Measurements from ENCODE around the gene STARD13. TPM values are rescaled to one million over a fixed set of nuclear protein-coding genes. Genes with fewer than 3 reads are reported as not detected.

The STARD13 gene
- total RNA-seq, 2 donors from 2014 or later: 18.9 to 29.7 TPM

GRCh38 chr13:33224686-33225085 is 60.9 kb downstream of the STARD13 start:
- Histone ChIP-seq H3K27ac (no peak overlapping the region), H3K9me3 (no peaks in the 10 kb centered on the region), H3K36me3 (replicated peaks in 1 of 2; ENCODE audit: insufficient read depth in 1 of 2, low read depth in 2 of 2) (no peaks in the 10 kb centered on the region), H3K4me1 (peaks cover 31% of the 10 kb centered on the region), H3K4me3 (no peak overlapping the region), H3K27me3 (no peaks in the 10 kb centered on the region)
- intact Hi-C loops (cut with DNase I): no loop called here
- 74 to 83% methylated on average over 3 of the region's 3 CpGs for WGBS, 2 donors
- DNase-seq: no peak
- no peak for TF ChIP-seq POLR2A (IDR thresholded peaks at IDR 0.05)
- TF ChIP-seq, protein P1, sequence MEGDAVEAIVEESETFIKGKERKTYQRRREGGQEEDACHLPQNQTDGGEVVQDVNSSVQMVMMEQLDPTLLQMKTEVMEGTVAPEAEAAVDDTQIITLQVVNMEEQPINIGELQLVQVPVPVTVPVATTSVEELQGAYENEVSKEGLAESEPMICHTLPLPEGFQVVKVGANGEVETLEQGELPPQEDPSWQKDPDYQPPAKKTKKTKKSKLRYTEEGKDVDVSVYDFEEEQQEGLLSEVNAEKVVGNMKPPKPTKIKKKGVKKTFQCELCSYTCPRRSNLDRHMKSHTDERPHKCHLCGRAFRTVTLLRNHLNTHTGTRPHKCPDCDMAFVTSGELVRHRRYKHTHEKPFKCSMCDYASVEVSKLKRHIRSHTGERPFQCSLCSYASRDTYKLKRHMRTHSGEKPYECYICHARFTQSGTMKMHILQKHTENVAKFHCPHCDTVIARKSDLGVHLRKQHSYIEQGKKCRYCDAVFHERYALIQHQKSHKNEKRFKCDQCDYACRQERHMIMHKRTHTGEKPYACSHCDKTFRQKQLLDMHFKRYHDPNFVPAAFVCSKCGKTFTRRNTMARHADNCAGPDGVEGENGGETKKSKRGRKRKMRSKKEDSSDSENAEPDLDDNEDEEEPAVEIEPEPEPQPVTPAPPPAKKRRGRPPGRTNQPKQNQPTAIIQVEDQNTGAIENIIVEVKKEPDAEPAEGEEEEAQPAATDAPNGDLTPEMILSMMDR (IDR thresholded peaks at IDR 0.05): no peak
- no peak for ATAC-seq

GRCh38 chr13:33224191-33224590 is 61.4 kb downstream of the STARD13 start:
- no peak for DNase-seq
- intact Hi-C loops (cut with DNase I): no loop called here
- no peak for ATAC-seq
- no peaks in the 10 kb centered on the region for H3K9me3 ChIP-seq
- no peak overlapping the region for H3K27ac ChIP-seq
- H3K4me1 ChIP-seq: peaks cover 26% of the 10 kb centered on the region
- H3K36me3 ChIP-seq (replicated peaks in 1 of 2; ENCODE audit: insufficient read depth in 1 of 2, low read depth in 2 of 2): no peaks in the 10 kb centered on the region
- 95 to 100% methylated on average over 1 of the region's 1 CpG for WGBS, 2 donors
- no peak overlapping the region for H3K4me3 ChIP-seq
- no peak for TF ChIP-seq POLR2A (IDR thresholded peaks at IDR 0.05)
- TF ChIP-seq, protein P1 (IDR thresholded peaks at IDR 0.05): no peak
- no peaks in the 10 kb centered on the region for H3K27me3 ChIP-seq

DNA sequence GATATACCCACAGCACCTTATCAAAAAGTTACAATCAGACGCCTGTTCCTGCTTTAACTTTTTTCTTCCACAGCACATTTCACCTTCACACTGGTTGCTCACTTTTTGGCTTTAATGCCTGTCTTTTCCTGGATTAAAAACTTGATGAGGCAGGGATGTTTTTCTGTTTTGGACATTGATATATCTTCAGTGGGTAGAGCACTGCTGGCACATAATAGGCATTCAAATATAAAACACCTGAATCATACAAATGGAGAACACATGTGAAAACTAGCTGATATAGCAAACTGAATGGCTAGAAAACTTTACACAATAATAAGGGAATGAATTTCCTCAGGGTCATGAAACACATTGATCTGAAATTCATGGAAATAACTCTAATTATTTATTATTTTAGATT is 65.6 kb downstream of the STARD13 start:
- Histone ChIP-seq H3K4me3 (no peak overlapping the region), H3K4me1 (peaks cover 18% of the 10 kb centered on the region), H3K9me3 (no peaks in the 10 kb centered on the region), H3K27ac (no peak overlapping the region), H3K36me3 (replicated peaks in 1 of 2; ENCODE audit: insufficient read depth in 1 of 2, low read depth in 2 of 2) (no peaks in the 10 kb centered on the region), H3K27me3 (no peaks in the 10 kb centered on the region)
- intact Hi-C loops (cut with DNase I): no loop called here
- TF ChIP-seq POLR2A (IDR thresholded peaks at IDR 0.05): no peak
- TF ChIP-seq, protein P1 (IDR thresholded peaks at IDR 0.05): no peak
- ATAC-seq: no peak
- DNase-seq: no peak
- WGBS, 2 donors: 56 to 76% methylated on average over 1 of the region's 1 CpG

DNA sequence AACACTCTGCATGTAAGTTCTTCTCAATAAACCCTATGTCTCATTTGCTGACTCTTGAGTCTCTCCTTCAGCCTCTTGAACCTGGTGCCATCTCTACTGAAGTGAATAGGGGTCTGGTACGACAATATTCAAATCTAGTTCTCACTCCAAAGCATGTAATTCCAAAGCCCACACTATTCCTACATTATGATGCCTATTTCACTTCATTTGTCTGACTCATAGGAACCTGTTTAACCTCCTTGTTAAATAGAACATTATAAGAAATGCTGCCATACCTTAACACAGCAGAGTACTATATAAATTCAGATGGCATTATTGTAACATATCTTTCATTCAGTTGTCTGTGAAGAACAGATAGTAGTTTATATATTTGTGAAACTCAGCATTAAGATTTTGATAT is 67.1 kb downstream of the STARD13 start:
- Histone ChIP-seq H3K4me3 (no peak overlapping the region), H3K4me1 (peaks cover 33% of the 10 kb centered on the region), H3K9me3 (no peaks in the 10 kb centered on the region), H3K27me3 (no peaks in the 10 kb centered on the region), H3K36me3 (replicated peaks in 1 of 2; ENCODE audit: insufficient read depth in 1 of 2, low read depth in 2 of 2) (no peaks in the 10 kb centered on the region), H3K27ac (no peak overlapping the region)
- intact Hi-C loops (cut with DNase I): no loop called here
- WGBS, 2 donors: 91 to 96% methylated on average over 1 of the region's 1 CpG
- no peak for TF ChIP-seq POLR2A (IDR thresholded peaks at IDR 0.05)
- TF ChIP-seq, protein P1 (IDR thresholded peaks at IDR 0.05): no peak
- no peak for DNase-seq
- ATAC-seq: no peak

GRCh38 chr13:33218020-33218419 is 67.5 kb downstream of the STARD13 start:
- no peak for ATAC-seq
- intact Hi-C loops (cut with DNase I): no loop called here
- no peaks in the 10 kb centered on the region for H3K27me3 ChIP-seq
- H3K36me3 ChIP-seq (replicated peaks in 1 of 2; ENCODE audit: insufficient read depth in 1 of 2, low read depth in 2 of 2): no peaks in the 10 kb centered on the region
- H3K27ac ChIP-seq: peak overlapping the region in 2 of 4 donors; percentile 1 to 35
- H3K9me3 ChIP-seq: no peaks in the 10 kb centered on the region
- no peak for TF ChIP-seq POLR2A (IDR thresholded peaks at IDR 0.05)
- TF ChIP-seq, protein P1 (IDR thresholded peaks at IDR 0.05): no peak
- DNase-seq: no peak
- peaks cover 33% of the 10 kb centered on the region for H3K4me1 ChIP-seq
- no peak overlapping the region for H3K4me3 ChIP-seq
- WGBS, 2 donors: 74 to 77% methylated on average over 4 of the region's 4 CpGs
